IPS-18a (cell line): Measurements from ENCODE around the gene ZYG11A.
"Not testable (repeated sequence)": the region's sequence is repeated elsewhere in the genome, so short reads cannot be mapped to it uniquely, and the experiment has no call there.

Experiments used
- H3K27ac ChIP-seq: one replicate; pipeline ENCODE4 v1.5.1; 2013; ENCODE audit warnings: low read length
- H3K27me3 ChIP-seq: one replicate; pipeline ENCODE4 v1.6.1; 2013; ENCODE audit warnings: mild to moderate bottlenecking, low read length; ENCODE audit not compliant: control insufficient read depth, insufficient read depth
- H3K36me3 ChIP-seq: one replicate; pipeline ENCODE4 v1.6.1; 2013; ENCODE audit warnings: low read depth, low read length; ENCODE audit not compliant: control insufficient read depth
- H3K4me1 ChIP-seq: one replicate; pipeline ENCODE4 v1.6.1; 2013; ENCODE audit warnings: low read depth, low read length; ENCODE audit not compliant: control insufficient read depth
- H3K4me3 ChIP-seq: one replicate; pipeline ENCODE4 v1.5.1; 2013; ENCODE audit warnings: low read length
- H3K9ac ChIP-seq: one replicate; pipeline ENCODE4 v1.6.1; 2013; ENCODE audit warnings: mild to moderate bottlenecking, low read length, moderate library complexity
- H3K9me3 ChIP-seq: one replicate; pipeline ENCODE4 v1.6.1; 2013; ENCODE audit warnings: low read depth, low read length; ENCODE audit not compliant: control insufficient read depth

The ZYG11A gene

GRCh38 chr1:52845119-52845518 lies 2.6 kb downstream of the ZYG11A start:
- not testable (repeated sequence) for H3K9ac ChIP-seq, H3K9me3 ChIP-seq, H3K4me1 ChIP-seq, H3K4me3 ChIP-seq, H3K36me3 ChIP-seq, H3K27ac ChIP-seq
- H3K27me3 ChIP-seq = peaks cover 45% of the 10 kb centered on the region

GRCh38 chr1:52848423-52848822 lies 5.9 kb downstream of the ZYG11A start:
- peaks cover 19% of the 10 kb centered on the region for H3K27me3 ChIP-seq
- no peak overlapping the region for H3K27ac ChIP-seq
- no peaks in the 10 kb centered on the region for H3K9me3 ChIP-seq
- no peak overlapping the region for H3K4me3 ChIP-seq
- no peak overlapping the region for H3K9ac ChIP-seq
- H3K4me1 ChIP-seq = no peaks in the 10 kb centered on the region
- no peaks in the 10 kb centered on the region for H3K36me3 ChIP-seq

DNA sequence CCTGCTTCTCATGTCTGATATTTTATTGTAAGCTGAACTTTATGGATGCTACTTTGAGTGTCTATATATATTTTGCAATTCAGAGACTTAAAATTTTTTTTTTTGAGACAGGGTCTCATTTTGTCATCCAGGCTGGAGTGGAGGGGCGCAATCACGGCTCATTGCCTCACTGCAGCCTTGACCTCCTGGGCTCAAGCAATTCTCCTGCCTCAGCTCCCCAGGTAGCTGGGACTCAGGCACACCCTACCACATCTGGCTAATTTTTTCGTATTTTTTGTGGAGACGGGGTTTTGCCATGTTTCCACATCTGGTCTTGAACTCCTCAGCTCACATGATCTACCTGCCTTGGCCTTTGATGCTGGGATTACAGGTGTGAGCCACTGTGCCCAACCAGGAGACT lies 8.4 kb downstream of the ZYG11A start:
- Histone ChIP-seq H3K36me3 (no peaks in the 10 kb centered on the region), H3K4me3 (no peak overlapping the region), H3K9ac (no peak overlapping the region), H3K4me1 (no peaks in the 10 kb centered on the region), H3K9me3 (no peaks in the 10 kb centered on the region), H3K27ac (no peak overlapping the region), H3K27me3 (no peaks in the 10 kb centered on the region)

GRCh38 chr1:52852854-52853253 lies 10.3 kb downstream of the ZYG11A start:
- Histone ChIP-seq H3K4me1 (no peaks in the 10 kb centered on the region), H3K36me3 (no peaks in the 10 kb centered on the region), H3K4me3 (no peak overlapping the region), H3K9me3 (no peaks in the 10 kb centered on the region), H3K9ac (no peak overlapping the region), H3K27me3 (no peaks in the 10 kb centered on the region), H3K27ac (no peak overlapping the region)

GRCh38 chr1:52855584-52855983 lies 13.0 kb downstream of the ZYG11A start:
- no peak overlapping the region for H3K9ac ChIP-seq
- no peak overlapping the region for H3K27ac ChIP-seq
- H3K4me3 ChIP-seq = no peak overlapping the region
- no peaks in the 10 kb centered on the region for H3K4me1 ChIP-seq
- H3K36me3 ChIP-seq = no peaks in the 10 kb centered on the region
- H3K27me3 ChIP-seq = no peaks in the 10 kb centered on the region
- H3K9me3 ChIP-seq = no peaks in the 10 kb centered on the region

DNA sequence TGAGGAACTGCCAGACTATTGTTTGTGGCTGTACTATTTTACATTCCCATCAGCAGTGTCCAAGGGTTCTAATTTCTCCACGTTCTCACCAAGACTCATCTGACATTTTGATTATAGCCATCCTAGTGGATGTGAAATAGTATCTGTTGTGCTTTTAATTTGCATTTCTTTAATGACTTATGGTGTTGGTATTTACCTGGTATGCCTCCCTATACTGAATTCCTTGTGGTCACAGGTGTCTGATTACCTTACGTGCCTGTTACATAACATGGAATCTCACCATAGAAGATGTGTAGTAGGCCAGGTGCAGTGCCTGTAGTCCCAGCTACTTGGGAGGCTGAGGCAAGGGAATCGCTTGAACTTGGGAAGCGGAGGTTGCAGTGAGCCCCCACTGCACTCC lies 13.5 kb downstream of the ZYG11A start:
- H3K9me3 ChIP-seq = no peaks in the 10 kb centered on the region
- no peaks in the 10 kb centered on the region for H3K36me3 ChIP-seq
- H3K27me3 ChIP-seq = no peaks in the 10 kb centered on the region
- H3K4me3 ChIP-seq = no peak overlapping the region
- no peak overlapping the region for H3K27ac ChIP-seq
- no peak overlapping the region for H3K9ac ChIP-seq
- H3K4me1 ChIP-seq = no peaks in the 10 kb centered on the region

DNA sequence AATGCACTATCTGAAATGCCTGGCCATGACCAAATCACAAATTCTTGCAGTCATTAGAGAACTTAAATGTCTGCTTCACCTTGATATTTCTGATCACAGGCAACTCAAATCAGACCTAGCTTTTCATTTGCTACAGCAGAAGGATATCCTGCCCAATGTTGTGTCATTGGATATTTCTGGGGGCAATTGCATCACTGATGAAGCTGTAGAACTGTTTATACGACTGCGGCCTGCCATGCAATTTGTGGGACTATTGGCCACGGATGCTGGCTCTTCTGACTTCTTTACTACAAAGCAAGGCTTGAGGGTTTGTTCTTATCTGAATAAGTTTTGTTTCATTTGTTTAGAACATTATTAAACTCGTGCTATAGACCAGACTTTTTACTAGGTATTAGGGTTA lies 14.9 kb downstream of the ZYG11A start:
- no peak overlapping the region for H3K4me3 ChIP-seq
- H3K27me3 ChIP-seq = no peaks in the 10 kb centered on the region
- no peak overlapping the region for H3K9ac ChIP-seq
- H3K9me3 ChIP-seq = no peaks in the 10 kb centered on the region
- no peak overlapping the region for H3K27ac ChIP-seq
- no peaks in the 10 kb centered on the region for H3K36me3 ChIP-seq
- no peaks in the 10 kb centered on the region for H3K4me1 ChIP-seq

GRCh38 chr1:52862666-52863458 lies 20.3 kb downstream of the ZYG11A start:
- Histone ChIP-seq H3K9me3 (no peaks in the 10 kb centered on the region), H3K27me3 (no peaks in the 10 kb centered on the region), H3K9ac (no peak overlapping the region), H3K36me3 (no peaks in the 10 kb centered on the region), H3K4me3 (no peak overlapping the region), H3K4me1 (no peaks in the 10 kb centered on the region), H3K27ac (no peak overlapping the region)

DNA sequence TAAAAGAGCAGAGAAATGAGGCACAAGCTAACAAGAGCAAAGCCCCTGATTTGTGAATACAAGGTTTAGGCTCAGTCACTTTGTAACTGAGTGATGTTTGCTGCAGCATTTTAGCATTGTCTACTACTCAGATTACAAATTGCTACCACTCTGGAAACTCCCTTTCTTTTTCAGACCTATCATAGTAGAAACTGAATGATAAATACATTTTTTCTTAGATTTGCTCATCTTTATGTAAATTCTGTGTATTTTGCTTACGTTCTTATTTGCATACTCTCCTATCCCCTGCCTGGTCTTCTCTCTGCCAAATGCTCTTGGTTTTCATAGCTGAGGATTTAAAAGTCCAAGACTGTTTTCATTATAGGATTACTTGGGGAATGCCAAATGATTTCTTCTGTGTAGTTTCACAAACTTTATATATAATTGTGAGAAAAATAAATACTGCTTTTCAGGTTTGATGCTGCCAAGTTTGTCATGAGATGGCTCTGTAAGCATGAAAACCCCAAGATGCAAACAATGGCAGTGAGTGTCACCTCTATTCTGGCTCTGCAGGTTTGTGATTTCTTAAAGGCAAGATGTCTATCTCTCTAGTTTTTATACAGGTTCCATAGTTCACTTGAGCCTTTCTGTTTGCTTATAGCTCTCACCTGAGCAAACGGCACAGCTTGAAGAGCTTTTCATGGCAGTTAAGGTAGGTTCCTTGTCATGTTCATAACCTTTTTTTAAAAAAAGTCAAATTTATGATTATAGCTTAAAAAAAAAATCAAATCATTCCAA lies 24.7 kb downstream of the ZYG11A start:
- no peaks in the 10 kb centered on the region for H3K36me3 ChIP-seq
- H3K27me3 ChIP-seq = no peaks in the 10 kb centered on the region
- H3K9ac ChIP-seq = no peak overlapping the region
- no peaks in the 10 kb centered on the region for H3K4me1 ChIP-seq
- no peak overlapping the region for H3K4me3 ChIP-seq
- no peaks in the 10 kb centered on the region for H3K9me3 ChIP-seq
- H3K27ac ChIP-seq = no peak overlapping the region

GRCh38 chr1:52869727-52870126 lies 27.2 kb downstream of the ZYG11A start:
- not testable (repeated sequence) for H3K27ac ChIP-seq, H3K9ac ChIP-seq, H3K36me3 ChIP-seq, H3K4me3 ChIP-seq, H3K4me1 ChIP-seq, H3K9me3 ChIP-seq, H3K27me3 ChIP-seq

DNA sequence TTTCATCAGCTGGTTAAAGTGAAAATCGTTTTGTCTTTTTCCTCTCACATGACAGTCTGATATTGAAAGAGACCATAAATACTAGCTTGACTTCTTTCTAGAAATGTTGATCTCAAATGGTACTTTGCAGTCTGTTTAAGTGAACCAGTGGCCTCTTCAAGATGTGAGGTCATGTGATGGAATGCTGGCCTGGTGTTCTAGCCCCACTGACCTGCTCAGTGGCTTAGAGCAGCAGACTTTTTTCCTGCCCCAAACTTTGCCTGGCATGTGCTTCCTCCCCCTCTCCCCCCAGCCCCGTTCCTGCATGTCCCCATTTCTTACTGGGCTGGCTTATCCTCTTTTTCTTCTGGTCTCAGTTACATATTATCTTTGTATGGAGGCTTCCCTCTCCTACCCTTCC lies 34.3 kb downstream of the ZYG11A start:
- no peaks in the 10 kb centered on the region for H3K27me3 ChIP-seq
- peaks cover 21% of the 10 kb centered on the region for H3K4me1 ChIP-seq
- H3K27ac ChIP-seq = no peak overlapping the region
- no peak overlapping the region for H3K4me3 ChIP-seq
- no peak overlapping the region for H3K9ac ChIP-seq
- no peaks in the 10 kb centered on the region for H3K36me3 ChIP-seq
- no peaks in the 10 kb centered on the region for H3K9me3 ChIP-seq

GRCh38 chr1:52877554-52877953 lies 35.0 kb downstream of the ZYG11A start:
- no peaks in the 10 kb centered on the region for H3K27me3 ChIP-seq
- no peak overlapping the region for H3K9ac ChIP-seq
- H3K36me3 ChIP-seq = no peaks in the 10 kb centered on the region
- no peak overlapping the region for H3K27ac ChIP-seq
- H3K9me3 ChIP-seq = no peaks in the 10 kb centered on the region
- peaks cover 21% of the 10 kb centered on the region for H3K4me1 ChIP-seq
- no peak overlapping the region for H3K4me3 ChIP-seq
